MM.1S (cell line): ENCODE measurements around the gene FOSB.
A peak's percentile ranks its signal among the peaks of the same experiment; 100 is the strongest.

Experiments
- DNase-seq: peaks from one replicate; pipeline ENCODE4 v3.0.0-alpha.2; 2015
- H2AFZ ChIP-seq: fragments of 300-600 bp; sonication (generic); 2 replicates; pipeline ENCODE4 v1.6.0; 2016; ENCODE audit warnings: antibody characterized with exemption, low read length
- H3F3A ChIP-seq: fragments of 300-600 bp; sonication (generic); 2 replicates; pipeline ENCODE4 v1.6.1; 2016; ENCODE audit warnings: mild to moderate bottlenecking, antibody characterized with exemption, low read length, moderate library complexity, mixed read lengths; ENCODE audit not compliant: insufficient read depth
- H3K27ac ChIP-seq: fragments of 300-600 bp; sonication (generic); 2 replicates; pipeline ENCODE4 v1.5.1; 2016; ENCODE audit warnings: mild to moderate bottlenecking, low read length
- H3K27me3 ChIP-seq: fragments of 300-600 bp; sonication (generic); replicated peaks from 2 replicates; pipeline ENCODE4 v1.6.0; 2016; ENCODE audit warnings: low read length; ENCODE audit not compliant: insufficient read depth
- H3K36me3 ChIP-seq: fragments of 300-600 bp; sonication (generic); replicated peaks from 2 replicates; pipeline ENCODE4 v1.6.1; 2016; ENCODE audit warnings: mild to moderate bottlenecking, low read length, mixed read lengths; ENCODE audit not compliant: insufficient read depth
- H3K4me1 ChIP-seq: fragments of 300-600 bp; sonication (generic); 2 replicates; pipeline ENCODE4 v1.6.1; 2016; ENCODE audit warnings: low read length, mixed read lengths
- H3K4me2 ChIP-seq: fragments of 300-600 bp; sonication (generic); 2 replicates; pipeline ENCODE4 v1.6.0; 2016; ENCODE audit warnings: low read depth, low read length
- H3K4me3 ChIP-seq: fragments of 300-600 bp; sonication (generic); 2 replicates; pipeline ENCODE4 v1.5.1; 2016; ENCODE audit warnings: low read length, mixed read lengths
- H3K79me2 ChIP-seq: fragments of 300-600 bp; sonication (generic); 2 replicates; pipeline ENCODE4 v1.6.1; 2016; ENCODE audit warnings: mixed run types, low read length, mixed read lengths
- H3K9ac ChIP-seq: fragments of 300-600 bp; sonication (generic); 2 replicates; pipeline ENCODE4 v1.6.1; 2016; ENCODE audit warnings: low read length, mixed read lengths
- H3K9me2 ChIP-seq: fragments of 300-600 bp; sonication (generic); replicated peaks from 2 replicates; pipeline ENCODE4 v1.6.1; 2016; ENCODE audit warnings: mild to moderate bottlenecking, low read length, mixed read lengths; ENCODE audit not compliant: insufficient read depth
- H3K9me3 ChIP-seq: fragments of 300-600 bp; sonication (generic); replicated peaks from 2 replicates; pipeline ENCODE4 v1.6.1; 2016; ENCODE audit warnings: mild to moderate bottlenecking, low read length, mixed read lengths; ENCODE audit not compliant: insufficient read depth
- H4K20me1 ChIP-seq: fragments of 300-600 bp; sonication (generic); 2 replicates; pipeline ENCODE4 v1.6.1; 2016; ENCODE audit warnings: mild to moderate bottlenecking, low read length, moderate library complexity, mixed read lengths; ENCODE audit not compliant: insufficient read depth
- EZH2 ChIP-seq: fragments of 300-600 bp; sonication (generic); optimal IDR thresholded peaks from 2 replicates; pipeline ENCODE3; 2017; ENCODE audit warnings: low read depth, mild to moderate bottlenecking, antibody characterized with exemption, low read length, mixed read lengths
- EZH2phosphoT487 ChIP-seq: fragments of 300-600 bp; sonication (generic); IDR thresholded peaks from 2 replicates; pipeline ENCODE4 v1.6.1; 2018; ENCODE audit warnings: antibody characterized with exemption, low read length
- TF ChIP-seq, protein P1 (sequence below): fragments of 300-600 bp; sonication (generic); IDR thresholded peaks from 2 replicates; pipeline ENCODE4 v1.5.1; 2016; ENCODE audit warnings: antibody characterized with exemption, low read length, mixed read lengths

FOSB gene

DNA sequence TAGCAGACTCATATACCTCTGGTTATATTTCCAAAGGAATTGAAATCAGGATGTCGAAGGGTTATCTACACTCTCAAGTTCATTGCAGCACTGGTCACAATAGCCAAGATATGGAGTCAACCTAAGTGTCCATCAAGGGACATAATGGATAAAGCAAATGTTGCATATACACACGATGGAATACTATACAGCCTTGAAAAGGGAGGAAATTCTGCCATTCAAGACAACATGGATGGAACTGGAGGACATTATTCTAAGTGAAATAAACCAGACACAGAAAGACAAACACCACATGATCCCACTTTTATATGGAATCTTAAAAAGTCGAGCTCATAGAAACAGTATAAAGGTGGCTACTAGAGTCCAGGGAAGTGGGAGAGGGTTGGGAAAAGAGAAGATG lies 30.5 kb upstream of the FOSB start:
- Histone ChIP-seq H3K27me3 (no peaks in the 10 kb centered on the region), H3K9me2 (no peaks in the 10 kb centered on the region), H3K9ac (no peak overlapping the region), H3K36me3 (no peaks in the 10 kb centered on the region), H3F3A (peaks cover 14% of the 10 kb centered on the region), H3K4me1 (peaks cover 10% of the 10 kb centered on the region), H2AFZ (no peak overlapping the region), H3K27ac (no peak overlapping the region), H3K4me3 (no peak overlapping the region), H3K79me2 (no peaks in the 10 kb centered on the region), H4K20me1 (no peaks in the 10 kb centered on the region), H3K4me2 (no peak overlapping the region), H3K9me3 (no peaks in the 10 kb centered on the region)
- TF ChIP-seq, protein P1, sequence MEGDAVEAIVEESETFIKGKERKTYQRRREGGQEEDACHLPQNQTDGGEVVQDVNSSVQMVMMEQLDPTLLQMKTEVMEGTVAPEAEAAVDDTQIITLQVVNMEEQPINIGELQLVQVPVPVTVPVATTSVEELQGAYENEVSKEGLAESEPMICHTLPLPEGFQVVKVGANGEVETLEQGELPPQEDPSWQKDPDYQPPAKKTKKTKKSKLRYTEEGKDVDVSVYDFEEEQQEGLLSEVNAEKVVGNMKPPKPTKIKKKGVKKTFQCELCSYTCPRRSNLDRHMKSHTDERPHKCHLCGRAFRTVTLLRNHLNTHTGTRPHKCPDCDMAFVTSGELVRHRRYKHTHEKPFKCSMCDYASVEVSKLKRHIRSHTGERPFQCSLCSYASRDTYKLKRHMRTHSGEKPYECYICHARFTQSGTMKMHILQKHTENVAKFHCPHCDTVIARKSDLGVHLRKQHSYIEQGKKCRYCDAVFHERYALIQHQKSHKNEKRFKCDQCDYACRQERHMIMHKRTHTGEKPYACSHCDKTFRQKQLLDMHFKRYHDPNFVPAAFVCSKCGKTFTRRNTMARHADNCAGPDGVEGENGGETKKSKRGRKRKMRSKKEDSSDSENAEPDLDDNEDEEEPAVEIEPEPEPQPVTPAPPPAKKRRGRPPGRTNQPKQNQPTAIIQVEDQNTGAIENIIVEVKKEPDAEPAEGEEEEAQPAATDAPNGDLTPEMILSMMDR: no peak
- no peak for TF ChIP-seq EZH2phosphoT487
- TF ChIP-seq EZH2: no peak
- no peak for DNase-seq

DNA sequence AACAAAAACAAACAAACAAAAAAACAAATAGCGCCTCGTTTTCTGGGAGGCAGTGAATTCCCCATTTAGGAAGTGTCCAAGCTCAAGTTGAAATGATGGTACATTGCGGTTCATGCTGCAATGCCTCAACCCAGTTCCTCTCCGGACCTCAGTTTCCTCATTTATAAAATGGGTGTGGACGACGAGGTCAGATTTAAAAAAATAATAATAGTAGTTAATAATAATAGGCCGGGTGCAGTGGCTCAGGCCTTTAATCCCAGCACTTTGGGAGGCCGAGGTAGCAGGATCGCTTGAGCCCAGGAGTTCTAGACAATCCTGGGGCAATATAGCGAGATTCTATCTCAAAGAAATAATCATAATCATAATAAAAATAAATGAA lies 28.6 kb upstream of the FOSB start:
- Histone ChIP-seq H3K27ac (peak overlapping the region; percentile 51; the same call in 1 of the 2 replicates), H3K4me3 (peak overlapping the region; percentile 68), H2AFZ (peak overlapping the region; percentile 58; the same call in 1 of the 2 replicates)

DNA sequence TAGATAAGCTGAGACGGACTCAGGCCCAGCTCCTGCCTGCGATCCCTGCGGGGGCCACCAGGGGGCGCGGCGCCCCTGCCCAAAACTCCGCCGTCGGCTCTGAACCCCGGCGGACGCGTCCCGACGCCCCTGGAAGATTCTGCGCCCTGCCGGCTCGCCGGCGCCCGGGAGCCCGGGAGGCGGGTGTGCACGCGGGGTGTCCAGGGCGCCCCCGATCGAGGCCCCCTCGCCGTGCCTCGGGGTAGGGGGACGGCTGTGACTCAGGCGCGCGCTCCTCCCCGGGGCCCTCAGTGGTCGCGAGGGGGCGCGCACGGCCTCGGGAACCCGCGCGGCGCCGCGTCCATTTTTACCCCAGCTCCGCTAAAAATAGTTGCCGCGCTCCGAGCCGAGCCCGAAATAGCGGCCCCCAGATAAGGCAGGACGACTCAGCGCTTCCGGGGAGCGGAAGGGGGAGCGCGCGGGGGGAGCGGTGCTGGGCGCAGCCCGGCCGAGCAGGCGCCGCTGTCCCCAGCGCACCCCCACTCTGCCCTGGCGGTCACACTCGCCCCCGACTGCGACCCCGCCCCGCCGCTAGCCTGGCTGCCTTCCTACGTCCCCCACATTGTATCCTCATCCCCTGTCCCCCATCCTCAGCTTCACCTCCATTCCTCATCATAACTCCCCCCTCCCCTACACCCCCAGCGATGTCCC lies 28.1 kb upstream of the FOSB start:
- DNase-seq: peak; percentile 73

More for the DNA sequence above, 28.6 kb upstream of the FOSB start:
- Histone ChIP-seq H3K9ac (peak overlapping the region; percentile 73; the same call in 1 of the 2 replicates), H3K9me2 (no peaks in the 10 kb centered on the region), H4K20me1 (no peaks in the 10 kb centered on the region), H3K79me2 (no peaks in the 10 kb centered on the region), H3K27me3 (no peaks in the 10 kb centered on the region), H3F3A (peaks cover 27% of the 10 kb centered on the region), H3K36me3 (no peaks in the 10 kb centered on the region), H3K4me1 (peaks cover 13% of the 10 kb centered on the region), H3K4me2 (peak overlapping the region; percentile 54; the same call in 1 of the 2 replicates), H3K9me3 (no peaks in the 10 kb centered on the region)
- TF ChIP-seq EZH2 (no peak), EZH2phosphoT487 (no peak)
- TF ChIP-seq, protein P1: no peak
- no peak for DNase-seq

More for the DNA sequence above, 28.1 kb upstream of the FOSB start:
- H3K4me1 ChIP-seq: peaks cover 17% of the 10 kb centered on the region
- H3K27me3 ChIP-seq: no peaks in the 10 kb centered on the region
- peak overlapping the region; percentile 73 for H3K9ac ChIP-seq
- H3K27ac ChIP-seq: peak overlapping the region; percentile 51; the same call in 1 of the 2 replicates
- no peaks in the 10 kb centered on the region for H3K36me3 ChIP-seq
- H2AFZ ChIP-seq: peak overlapping the region; percentile 11; the same call in 1 of the 2 replicates
- H3F3A ChIP-seq: peaks cover 27% of the 10 kb centered on the region
- H4K20me1 ChIP-seq: no peaks in the 10 kb centered on the region
- H3K79me2 ChIP-seq: no peaks in the 10 kb centered on the region
- H3K9me3 ChIP-seq: no peaks in the 10 kb centered on the region
- no peaks in the 10 kb centered on the region for H3K9me2 ChIP-seq
- no peak for TF ChIP-seq EZH2
- TF ChIP-seq EZH2phosphoT487: no peak
- TF ChIP-seq, protein P1: peak; percentile 90
- H3K4me2 ChIP-seq: peak overlapping the region; percentile 54
- peak overlapping the region; percentile 68 for H3K4me3 ChIP-seq
